Peyer's patch (tissue), 4 donors: ENCODE data around the gene F2RL2.

Experiments
- CTCF ChIP-seq, 6 experiments: fragments of 450-650 bp in 4 of 6; fragments of 200-600 bp in 2 of 6; sonication (generic) in 1 of 6; IDR thresholded peaks; one replicate each; pipeline ENCODE4 v1.5.1; 2017 to 2019; ENCODE audit warnings: antibody characterized with exemption in 6 of 6, mild to moderate bottlenecking in 3 of 6, moderate library complexity in 1 of 6
- POLR2A ChIP-seq, 2 donors: fragments of 450-650 bp; IDR thresholded peaks; one replicate each; pipeline ENCODE4 v1.5.1; 2017; ENCODE audit warnings: antibody characterized with exemption in 2 of 2, mild to moderate bottlenecking in 2 of 2, moderate library complexity in 2 of 2

DNA sequence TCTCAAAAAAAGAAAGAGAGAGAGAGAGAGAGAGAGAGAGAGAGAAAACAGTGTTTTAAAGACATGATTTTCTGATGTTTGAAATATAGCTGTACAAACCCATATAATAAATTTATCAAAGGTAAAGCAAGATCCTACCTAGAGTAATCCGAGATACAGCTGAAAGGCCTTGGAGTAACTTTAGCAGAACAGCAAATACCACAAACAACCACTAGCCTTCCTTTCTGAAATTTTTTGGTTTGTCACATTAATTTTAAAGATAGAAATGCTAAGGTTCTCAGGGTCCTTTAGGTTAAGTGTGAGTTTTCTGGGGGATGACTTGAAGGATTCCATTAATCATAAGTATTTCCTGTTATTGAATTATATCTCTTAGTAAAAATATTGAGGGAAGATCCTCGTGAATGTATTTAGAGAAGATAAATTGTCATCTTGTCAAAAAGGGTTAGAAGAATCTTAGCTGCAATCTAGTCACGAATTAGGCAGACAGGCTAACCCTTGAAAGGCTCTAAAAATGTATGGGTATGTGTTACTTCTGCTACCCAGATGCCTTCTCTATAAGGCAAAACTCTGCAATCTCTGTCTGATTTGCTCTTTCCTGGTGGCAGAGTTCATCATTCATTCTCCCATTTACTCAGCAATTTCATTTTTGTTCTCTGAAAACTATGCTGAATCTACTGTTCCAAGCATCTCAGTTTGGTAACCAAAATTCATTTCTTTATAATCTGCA is 27.3 kb downstream of the F2RL2 start:
- TF ChIP-seq POLR2A (IDR thresholded peaks at IDR 0.05) (no peak), CTCF (IDR thresholded peaks at IDR 0.05) (no peak)
